Peyer's patch (tissue), 4 donors: ENCODE results near the gene IL1RAPL1. TPM values are rescaled to one million over a fixed set of nuclear protein-coding genes. Genes with fewer than 3 reads are reported as not detected.

Source experiments
- DNase-seq, 3 donors: peaks; one replicate each; pipeline ENCODE4 v3.0.0-alpha.2; 2017 to 2019
- H3K27ac ChIP-seq, 4 donors: fragments of 200-600 bp; sonication (generic); one replicate each; pipeline ENCODE4 v1.5.1; 2016 to 2019
- H3K27me3 ChIP-seq, 2 donors: fragments of 200-600 bp; sonication (generic); one replicate each; pipeline ENCODE4 v1.5.1; 2019
- H3K36me3 ChIP-seq, 3 donors: fragments of 200-600 bp; sonication (generic); one replicate each; pipeline ENCODE4 v1.5.1; 2016 to 2019
- H3K4me1 ChIP-seq, 4 donors: fragments of 200-600 bp; sonication (generic); one replicate each; pipeline ENCODE4 v1.5.1; 2016 to 2019
- H3K4me3 ChIP-seq, 4 donors: fragments of 200-600 bp; sonication (generic); 1 replicate in 3 of 4; 2 replicates in 1 of 4; pipeline ENCODE4 v1.5.1; 2016 to 2019; ENCODE audit warnings: mild to moderate bottlenecking in 1 of 4
- H3K9me3 ChIP-seq, 4 donors: fragments of 200-600 bp; sonication (generic); one replicate each; pipeline ENCODE4 v1.5.1; 2016 to 2019; ENCODE audit warnings: mild to moderate bottlenecking in 1 of 4
- CTCF ChIP-seq, 6 experiments: fragments of 450-650 bp in 4 of 6; fragments of 200-600 bp in 2 of 6; sonication (generic) in 1 of 6; IDR thresholded peaks; one replicate each; pipeline ENCODE4 v1.5.1; 2017 to 2019; ENCODE audit warnings: antibody characterized with exemption in 6 of 6, mild to moderate bottlenecking in 3 of 6, moderate library complexity in 1 of 6
- POLR2A ChIP-seq, 2 donors: fragments of 450-650 bp; IDR thresholded peaks; one replicate each; pipeline ENCODE4 v1.5.1; 2017; ENCODE audit warnings: antibody characterized with exemption in 2 of 2, mild to moderate bottlenecking in 2 of 2, moderate library complexity in 2 of 2
- total RNA-seq, 4 donors: library from RNA; depleted of rRNA; stranded (reverse); fragments of >200 nt; gene quantifications; one replicate each; pipeline ENCODE4 v1.1.0, GENCODE V29; 2016

The IL1RAPL1 gene
- total RNA-seq, 4 donors from 2014 or later = not detected

- Histone ChIP-seq H3K27ac (no peak overlapping the region), H3K27me3 (no peaks in the 10 kb centered on the region)
Measured at GRCh38 chrX:29434939-29435338, 847.7 kb downstream of the IL1RAPL1 start.

DNA sequence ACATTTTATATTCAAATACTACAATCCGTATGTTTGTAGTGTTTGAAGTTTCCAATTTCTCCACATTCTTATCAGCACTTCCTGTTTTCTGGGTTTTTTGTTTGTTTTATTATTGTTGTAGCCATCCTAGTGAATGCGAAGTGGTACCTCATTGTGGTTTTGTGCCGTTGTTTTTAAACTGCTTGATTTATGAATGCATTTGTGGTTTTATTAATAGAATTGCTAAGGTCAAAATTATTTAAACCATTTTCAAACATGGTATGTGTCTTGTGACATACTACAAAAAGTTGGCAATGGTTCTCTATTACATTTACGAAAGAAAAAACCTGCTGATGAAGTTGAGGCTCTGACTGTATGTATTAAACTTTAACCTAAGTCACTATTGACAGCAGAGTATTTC, 848.1 kb downstream of the IL1RAPL1 start:
- H3K27ac ChIP-seq = no peak overlapping the region
- no peak overlapping the region for H3K4me3 ChIP-seq
- H3K27me3 ChIP-seq = no peaks in the 10 kb centered on the region
- no peaks in the 10 kb centered on the region for H3K36me3 ChIP-seq
- no peaks in the 10 kb centered on the region for H3K9me3 ChIP-seq
- TF ChIP-seq POLR2A (IDR thresholded peaks at IDR 0.05) = no peak
- no peak for TF ChIP-seq CTCF (IDR thresholded peaks at IDR 0.05)
- no peak for DNase-seq
- no peaks in the 10 kb centered on the region for H3K4me1 ChIP-seq

More at GRCh38 chrX:29434939-29435338, 847.7 kb downstream of the IL1RAPL1 start:
- Histone ChIP-seq H3K9me3 (no peaks in the 10 kb centered on the region), H3K4me1 (no peaks in the 10 kb centered on the region), H3K36me3 (no peaks in the 10 kb centered on the region), H3K4me3 (no peak overlapping the region)
- no peak for TF ChIP-seq CTCF (IDR thresholded peaks at IDR 0.05)
- no peak for TF ChIP-seq POLR2A (IDR thresholded peaks at IDR 0.05)
- DNase-seq = no peak

GRCh38 chrX:29447867-29448266, 860.6 kb downstream of the IL1RAPL1 start:
- no peaks in the 10 kb centered on the region for H3K36me3 ChIP-seq
- no peaks in the 10 kb centered on the region for H3K4me1 ChIP-seq
- no peak for TF ChIP-seq CTCF (IDR thresholded peaks at IDR 0.05)
- TF ChIP-seq POLR2A (IDR thresholded peaks at IDR 0.05) = no peak
- H3K27ac ChIP-seq = no peak overlapping the region
- no peak overlapping the region for H3K4me3 ChIP-seq
- no peaks in the 10 kb centered on the region for H3K27me3 ChIP-seq
- no peaks in the 10 kb centered on the region for H3K9me3 ChIP-seq
- no peak for DNase-seq

GRCh38 chrX:29453333-29453732, 866.1 kb downstream of the IL1RAPL1 start:
- Histone ChIP-seq H3K27me3 (no peaks in the 10 kb centered on the region), H3K9me3 (no peaks in the 10 kb centered on the region), H3K4me3 (no peak overlapping the region), H3K4me1 (no peaks in the 10 kb centered on the region), H3K36me3 (no peaks in the 10 kb centered on the region), H3K27ac (no peak overlapping the region)
- TF ChIP-seq POLR2A (IDR thresholded peaks at IDR 0.05) (no peak), CTCF (IDR thresholded peaks at IDR 0.05) (no peak)
- DNase-seq = no peak

DNA sequence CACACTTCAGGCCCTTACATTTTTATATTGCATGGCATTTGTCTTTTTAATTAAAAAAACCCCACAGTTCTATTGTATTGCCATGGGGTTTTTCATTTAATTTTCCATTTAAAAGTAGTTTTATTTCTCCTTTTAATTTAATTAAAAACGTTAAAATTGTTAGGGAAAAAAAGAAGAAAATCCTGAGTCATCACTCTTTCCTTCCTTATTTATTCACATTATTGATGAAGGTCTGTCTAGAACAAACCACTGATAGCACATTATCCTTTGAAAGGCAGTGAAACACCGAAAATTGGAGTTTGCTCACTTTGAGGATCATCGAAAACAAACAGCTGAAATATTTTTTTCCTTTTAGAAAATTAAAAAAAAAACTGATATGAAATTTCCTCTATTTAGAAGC, 868.5 kb downstream of the IL1RAPL1 start:
- Histone ChIP-seq H3K4me1 (no peaks in the 10 kb centered on the region), H3K4me3 (no peak overlapping the region)

More for the DNA sequence above, 868.5 kb downstream of the IL1RAPL1 start:
- no peak for TF ChIP-seq CTCF (IDR thresholded peaks at IDR 0.05)
- TF ChIP-seq POLR2A (IDR thresholded peaks at IDR 0.05) = no peak
- Histone ChIP-seq H3K27me3 (no peaks in the 10 kb centered on the region), H3K36me3 (no peaks in the 10 kb centered on the region), H3K9me3 (no peaks in the 10 kb centered on the region), H3K27ac (no peak overlapping the region)
- no peak for DNase-seq
